Measurements from ENCODE around the gene UBE2E1.
"Not testable (repeated sequence)": the region's sequence is repeated elsewhere in the genome, so short reads cannot be mapped to it uniquely, and the experiment has no call there.

UBE2E1 gene

DNA sequence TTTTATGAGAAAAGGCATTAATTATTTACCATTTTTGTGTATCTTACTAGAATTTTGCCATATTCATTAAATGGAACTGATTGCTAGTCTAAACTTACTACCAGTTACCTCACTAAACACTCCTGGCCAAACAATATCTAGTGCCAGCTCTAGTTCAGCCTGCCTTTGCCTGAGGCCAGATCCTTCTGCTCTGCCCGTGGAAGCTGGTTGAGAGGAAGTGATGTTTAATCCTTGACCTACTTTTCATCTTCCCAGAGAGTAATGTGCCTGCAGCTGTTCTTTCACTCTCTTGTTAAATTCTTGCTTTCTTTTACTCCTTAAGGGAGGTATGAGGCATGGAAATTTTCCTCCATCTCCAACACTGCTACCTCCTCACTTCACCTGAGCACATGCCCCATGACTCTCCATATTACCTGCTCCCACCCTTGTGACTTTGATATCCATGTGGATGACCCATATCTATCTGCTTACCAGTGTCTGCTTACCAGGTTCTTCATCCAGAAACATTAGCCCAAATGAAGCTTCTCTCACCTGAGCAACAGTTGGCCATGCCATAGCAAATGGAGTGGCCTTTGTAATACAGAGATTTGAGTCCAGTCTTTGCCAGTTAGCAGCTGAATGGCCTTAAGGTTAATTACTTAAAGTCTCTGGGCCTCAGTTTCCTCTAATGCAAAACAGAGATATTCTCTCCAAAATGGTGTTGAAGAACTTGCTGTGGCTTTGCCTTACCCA lies 53.4 kb downstream of the UBE2E1 start:
- no peak for DNase-seq

DNA sequence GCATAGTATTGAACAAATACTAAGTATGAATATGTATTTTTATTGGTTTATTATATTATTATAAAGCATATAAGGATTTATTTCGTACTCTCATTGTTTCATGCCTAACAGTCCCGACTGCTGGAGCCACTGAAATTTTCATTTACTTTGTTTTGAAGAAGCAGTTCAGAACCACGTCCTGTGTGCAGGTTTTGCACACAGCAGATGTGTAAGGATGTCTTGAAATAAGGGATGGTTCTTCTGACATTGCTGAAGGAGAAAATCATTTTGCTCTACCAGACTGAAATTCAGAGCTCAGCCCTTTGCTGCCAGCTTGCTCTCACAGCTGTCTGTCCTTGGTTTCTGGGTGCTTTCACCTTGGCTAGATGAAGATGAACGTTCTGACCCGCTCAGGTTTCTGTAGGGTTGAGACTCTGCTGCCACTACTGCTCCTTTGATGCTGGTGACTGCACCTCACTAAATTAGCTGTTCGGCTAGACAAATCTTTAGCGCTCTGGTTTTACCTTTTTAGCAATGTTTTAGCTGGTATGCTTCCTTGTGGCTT lies 54.2 kb downstream of the UBE2E1 start:
- no peak for DNase-seq

DNA sequence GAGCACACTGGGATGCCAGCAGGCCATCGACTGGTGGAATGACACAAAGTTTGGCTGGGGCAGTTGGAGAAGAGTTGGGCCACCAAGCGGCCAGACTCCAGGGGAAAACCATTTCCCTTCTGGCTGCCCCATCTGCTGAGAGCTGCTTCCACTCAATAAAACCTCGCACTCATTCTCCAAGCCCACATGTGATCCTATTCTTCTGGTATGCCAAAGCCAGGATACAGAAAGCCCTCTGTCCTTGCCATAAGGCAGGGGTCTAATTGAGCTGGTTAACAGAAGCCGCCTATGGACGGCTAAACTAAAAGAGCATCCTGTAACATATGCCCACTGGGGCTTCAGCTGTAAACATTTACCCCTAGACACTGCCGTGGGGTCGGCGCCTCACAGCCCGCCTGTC lies 55.9 kb downstream of the UBE2E1 start:
- DNase-seq = no peak

DNA sequence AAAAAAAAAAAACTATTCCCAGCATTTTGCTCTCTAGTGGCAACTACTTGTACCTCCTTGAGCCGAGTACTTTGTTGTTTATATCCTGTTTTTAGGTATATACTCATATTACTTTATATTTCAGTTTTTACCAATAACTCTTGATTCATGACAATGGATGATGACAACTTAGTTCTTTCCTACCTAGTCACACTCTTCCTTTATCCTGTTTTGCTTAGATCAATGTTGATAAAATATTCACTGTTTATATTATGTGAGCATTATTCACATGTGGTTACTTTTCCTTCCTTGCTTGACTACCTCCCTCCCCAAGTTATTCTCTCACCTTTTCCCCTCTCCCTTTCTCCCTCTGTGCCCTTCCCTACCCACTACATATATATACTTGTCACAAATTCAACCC lies 57.3 kb downstream of the UBE2E1 start:
- DNase-seq = no peak

DNA sequence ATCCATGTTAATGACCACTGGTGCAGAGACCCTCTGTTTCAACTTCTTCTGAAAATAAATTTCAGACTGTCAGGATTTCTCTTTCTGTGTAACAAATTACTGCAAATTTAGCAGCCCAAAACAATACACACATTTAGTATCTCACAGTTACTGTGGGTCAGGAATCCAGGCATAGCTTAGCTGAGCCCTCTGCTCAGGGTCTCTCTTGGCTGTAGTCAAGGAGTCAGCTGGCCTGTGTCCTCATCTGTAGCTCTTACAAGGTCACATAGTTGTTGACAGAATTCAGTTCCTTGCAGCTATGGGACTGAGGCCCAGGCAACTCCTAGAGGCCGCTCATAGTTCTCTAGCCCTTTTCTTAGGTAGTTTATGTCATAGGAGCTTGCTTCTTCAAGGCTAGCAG lies 59.2 kb downstream of the UBE2E1 start:
- no peak for DNase-seq

DNA sequence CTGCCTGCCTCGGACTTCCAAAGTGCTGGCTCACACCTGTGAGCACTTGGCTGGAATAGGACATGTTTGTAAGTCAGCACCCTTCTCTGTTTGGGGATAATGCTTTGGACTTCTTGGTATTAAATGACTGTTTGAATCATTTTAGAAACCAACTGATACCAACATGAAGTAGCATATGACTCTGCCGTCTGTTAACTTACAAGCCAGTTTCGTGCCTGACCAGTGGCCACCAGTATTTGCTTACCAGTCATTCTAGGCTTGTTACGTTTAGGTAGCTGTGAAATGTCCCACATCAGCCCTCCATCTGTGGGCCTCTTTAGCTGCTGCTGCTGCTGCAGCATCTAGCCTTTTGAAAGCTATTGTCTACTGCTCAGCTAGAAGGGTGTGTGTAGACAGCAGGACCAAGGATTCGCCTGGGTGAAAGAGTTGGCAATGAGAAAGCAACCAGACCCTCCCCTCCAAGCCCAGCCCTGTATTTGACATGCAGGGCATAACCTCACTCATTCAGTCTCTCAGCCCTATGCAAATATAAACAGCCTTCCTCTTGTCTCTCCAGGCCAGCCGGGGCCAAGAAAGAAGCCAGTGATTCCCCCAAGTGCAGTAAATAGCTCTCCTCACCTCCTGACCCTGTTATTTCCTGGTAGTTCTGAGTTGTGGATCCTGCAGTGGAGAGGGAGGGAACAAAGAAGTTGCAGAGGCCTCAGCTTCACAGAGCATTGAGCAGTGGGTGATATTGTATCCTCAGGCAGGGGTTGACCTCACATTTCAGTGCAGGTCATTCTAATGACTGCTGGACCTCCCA lies 60.0 kb downstream of the UBE2E1 start:
- DNase-seq = no peak

- no peak for DNase-seq
These were observed 61.6 kb downstream of the UBE2E1 start for GRCh38 chr3:23867400-23867799.

DNA sequence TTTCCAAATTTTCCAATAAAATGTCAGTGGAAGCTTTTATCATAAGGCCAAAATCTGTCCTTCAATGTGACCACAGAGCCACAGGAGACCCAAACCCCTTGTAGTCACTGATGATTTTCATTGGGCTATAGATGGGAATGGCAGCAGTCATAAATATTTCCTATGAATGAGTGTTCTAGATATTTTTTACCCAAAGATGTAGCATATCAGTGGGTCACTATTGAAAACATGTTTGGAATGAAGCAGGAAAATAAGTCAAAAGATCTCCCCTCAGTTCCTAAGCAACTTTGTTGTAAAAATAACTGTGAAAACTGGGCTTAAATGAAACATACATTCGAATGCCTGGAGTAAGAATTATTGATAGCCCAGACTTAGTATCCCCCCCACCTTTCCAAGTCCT lies 62.1 kb downstream of the UBE2E1 start:
- DNase-seq = no peak

- no peak for DNase-seq
These were observed 64.4 kb downstream of the UBE2E1 start for GRCh38 chr3:23869977-23870662.

GRCh38 chr3:23870663-23871043 lies 64.9 kb downstream of the UBE2E1 start:
- DNase-seq = not testable (repeated sequence)

GRCh38 chr3:23871361-23871760 lies 65.6 kb downstream of the UBE2E1 start:
- DNase-seq = not testable (repeated sequence)

GRCh38 chr3:23872330-23872729 lies 66.6 kb downstream of the UBE2E1 start:
- DNase-seq = no peak

DNA sequence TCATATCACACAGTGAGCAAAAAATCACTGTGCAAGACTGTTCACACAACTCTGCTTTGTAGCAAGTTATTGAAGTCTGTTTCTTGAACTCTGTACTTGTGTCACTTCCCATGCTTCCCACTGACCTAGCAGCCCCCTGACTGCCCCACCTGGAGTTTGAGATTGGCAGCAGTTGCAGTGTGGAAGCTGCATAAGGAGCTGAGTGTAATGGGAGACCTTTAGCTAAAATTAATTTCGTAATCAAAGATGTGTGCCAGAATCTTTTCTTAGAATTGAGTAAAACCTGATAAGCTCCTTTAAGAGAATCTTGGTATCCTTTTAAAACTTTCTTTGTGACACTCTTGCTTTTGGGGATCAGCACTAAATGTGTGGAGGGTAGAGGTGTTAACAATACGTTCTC lies 68.2 kb downstream of the UBE2E1 start:
- DNase-seq = no peak

DNA sequence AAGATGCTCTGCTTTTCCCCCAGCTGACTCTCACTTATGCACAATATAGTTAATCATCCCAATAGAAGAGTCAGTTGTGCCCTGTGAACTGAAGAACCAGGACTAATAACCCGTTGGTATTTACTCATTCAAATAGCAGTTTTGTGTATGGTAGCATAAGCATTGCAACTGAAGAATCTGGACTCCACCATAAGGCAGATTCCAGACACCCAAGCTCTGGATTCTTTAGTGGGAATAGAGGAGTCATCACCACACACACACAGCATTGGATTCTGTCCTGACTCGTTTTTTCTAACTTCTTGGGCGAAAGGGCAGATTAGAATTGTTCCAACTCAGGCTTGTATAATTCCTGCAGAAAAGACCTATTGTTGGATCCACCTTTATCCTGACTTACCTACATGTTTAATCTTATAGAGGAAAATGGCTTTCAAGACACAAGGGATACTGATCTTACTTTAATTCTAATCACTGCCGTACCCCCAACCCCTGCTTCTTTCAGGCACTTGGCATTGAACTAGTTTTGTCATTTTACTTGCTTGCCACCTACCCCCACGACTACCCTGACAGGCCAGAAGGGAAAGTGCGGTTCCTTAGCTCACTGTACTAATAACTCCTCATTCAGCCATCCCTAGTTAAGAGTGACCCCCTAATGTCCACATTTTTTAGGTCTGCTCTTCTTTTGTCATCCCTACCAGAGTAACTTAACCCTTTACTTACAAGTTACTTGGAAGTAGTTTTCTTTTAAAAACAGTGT lies 68.8 kb downstream of the UBE2E1 start:
- no peak for DNase-seq

DNA sequence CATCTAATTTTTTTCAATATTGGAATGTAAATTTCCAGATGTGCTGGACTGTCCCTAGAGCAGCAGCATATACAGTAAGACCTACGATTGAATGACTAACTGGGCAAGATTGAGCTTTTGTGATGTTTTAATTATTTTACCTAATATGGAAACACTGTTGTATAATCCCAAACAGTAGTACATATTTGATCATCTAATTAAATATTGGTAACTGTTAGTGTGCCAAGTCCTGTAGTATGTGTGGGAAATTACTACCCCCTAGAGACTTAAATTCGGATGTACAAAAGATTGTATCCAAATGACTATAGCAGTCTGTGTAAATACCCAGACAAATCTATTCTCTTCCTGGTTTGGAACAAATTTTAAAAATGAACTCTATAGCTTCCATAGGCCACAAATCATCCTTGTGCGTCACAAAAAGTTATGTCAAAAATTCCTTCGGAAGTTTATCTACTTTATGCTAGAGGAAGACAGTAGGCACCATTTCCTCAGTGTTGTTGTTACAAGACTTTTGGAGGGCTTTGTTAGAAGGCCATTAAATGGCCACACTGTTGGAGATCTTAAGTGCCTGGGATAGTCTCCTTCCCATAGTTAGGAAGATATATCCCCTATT lies 69.5 kb downstream of the UBE2E1 start:
- no peak for DNase-seq

DNA sequence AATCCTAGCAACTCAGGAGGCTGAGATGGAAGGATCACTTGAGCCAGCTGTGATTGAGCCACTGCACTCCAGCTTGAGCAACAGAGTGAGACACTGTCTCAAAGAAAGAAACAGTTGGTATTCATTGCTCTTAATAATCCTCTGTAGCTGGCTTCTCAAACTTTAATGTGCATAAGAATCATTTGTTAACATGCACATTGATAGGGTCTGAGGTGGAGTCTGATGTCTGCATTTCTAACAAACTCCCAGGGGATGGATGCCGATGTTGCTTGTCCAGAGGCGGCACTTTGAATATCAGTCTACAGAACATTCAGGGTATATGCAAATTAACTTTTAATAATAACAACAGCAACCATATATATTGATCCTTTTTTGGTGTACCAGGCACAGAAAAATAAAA lies 71.2 kb downstream of the UBE2E1 start:
- no peak for DNase-seq

DNA sequence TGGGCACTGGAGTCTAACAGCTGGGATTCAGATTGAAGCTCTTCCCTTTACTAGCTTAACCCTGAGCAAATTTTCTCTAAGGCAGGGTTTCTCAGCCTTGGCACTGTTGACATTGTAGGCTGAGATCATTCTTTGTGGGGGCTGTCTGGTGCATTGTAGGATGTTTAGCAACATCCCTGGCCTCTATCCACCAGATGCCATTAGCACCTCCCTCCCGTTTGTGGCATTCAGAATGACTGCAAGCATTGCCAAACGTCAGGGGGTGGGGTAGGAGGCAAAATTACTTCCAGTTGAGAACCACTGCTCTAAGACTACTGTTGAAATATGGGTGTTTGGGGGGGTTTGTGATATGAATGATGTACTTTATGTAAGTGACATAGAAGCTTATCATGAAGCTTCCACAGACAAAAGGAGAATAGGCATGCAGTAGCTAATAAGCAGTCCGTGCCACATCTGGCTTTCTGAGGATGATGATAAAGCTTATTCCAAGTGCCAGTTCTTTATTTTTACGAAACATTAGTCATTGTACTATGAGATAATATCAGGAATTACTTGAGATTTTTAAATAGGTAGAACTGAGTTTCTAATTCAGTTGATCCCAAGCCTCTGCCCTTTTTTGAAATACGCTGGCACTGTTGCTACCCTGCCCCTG lies 71.7 kb downstream of the UBE2E1 start:
- DNase-seq = no peak

DNA sequence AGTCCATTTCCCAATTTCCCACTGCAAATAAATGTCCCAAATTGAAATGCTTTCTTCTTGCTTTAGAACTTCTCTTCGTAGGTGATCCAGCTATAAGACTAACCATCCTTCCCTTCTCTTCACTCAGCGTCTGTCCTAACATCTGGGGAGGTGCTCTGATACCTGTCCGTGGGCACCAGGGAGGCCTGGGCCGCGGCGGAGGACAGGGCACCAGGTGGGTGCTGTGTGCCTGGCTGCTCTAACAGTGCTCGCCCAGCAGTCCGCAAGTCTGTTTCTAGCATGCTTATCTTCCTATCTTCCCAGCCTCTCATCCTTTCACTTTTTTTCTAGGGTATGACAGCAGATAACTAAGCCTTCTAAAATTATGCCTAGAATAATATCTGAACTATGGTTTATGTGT lies 73.7 kb downstream of the UBE2E1 start:
- no peak for DNase-seq

DNA sequence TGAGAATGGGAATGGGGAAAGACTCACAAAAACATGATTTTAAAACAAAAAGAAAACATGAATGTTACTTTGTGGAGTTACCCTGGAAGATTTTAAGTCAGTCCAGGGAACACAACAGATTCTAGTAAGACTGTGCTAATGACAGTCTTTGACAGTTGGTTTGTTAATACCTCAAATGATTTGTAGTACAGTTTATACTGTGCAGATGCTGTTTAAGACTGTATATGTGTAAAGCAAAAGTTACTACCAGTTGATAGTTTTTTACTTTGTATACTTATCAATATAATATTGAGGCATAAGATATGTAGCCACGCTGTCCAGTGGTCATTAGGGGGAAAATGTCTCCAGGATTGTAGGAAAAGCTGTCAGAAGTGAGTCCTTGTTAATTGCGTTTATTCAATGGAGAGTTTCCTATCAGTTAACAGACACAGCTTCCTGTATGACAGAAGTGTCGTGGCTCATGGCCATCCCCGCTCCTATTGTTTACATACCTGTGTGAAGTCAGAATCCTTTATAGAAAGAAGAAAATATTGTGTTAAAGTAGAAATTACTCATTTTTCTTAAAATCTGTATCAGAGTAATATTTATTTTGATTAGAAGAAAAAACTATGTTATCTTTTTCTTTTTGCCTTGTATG lies 75.1 kb downstream of the UBE2E1 start:
- no peak for DNase-seq

- DNase-seq = not testable (repeated sequence)
These were observed 76.2 kb downstream of the UBE2E1 start for GRCh38 chr3:23881993-23882392.

DNA sequence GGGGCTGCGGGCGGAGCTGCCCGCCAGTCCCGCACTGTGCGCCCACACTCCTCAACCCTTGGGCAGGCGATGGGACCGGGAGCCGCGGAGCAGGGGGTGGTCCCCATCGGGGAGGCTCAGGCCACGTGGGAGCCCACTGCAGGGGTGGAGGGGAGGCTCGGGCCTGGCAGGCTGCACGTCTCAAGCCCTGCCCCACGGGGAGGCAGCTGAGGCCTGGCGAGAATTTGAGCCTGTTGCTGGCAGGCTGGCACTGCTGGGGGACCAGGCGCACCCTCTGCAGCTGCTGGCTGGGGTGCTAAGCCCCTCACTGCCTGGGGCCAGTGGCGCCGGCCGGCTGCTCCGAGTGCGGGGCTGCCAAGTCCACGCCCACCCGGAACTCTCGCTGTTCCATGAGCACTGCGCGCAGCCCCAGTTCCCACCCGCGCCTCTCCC lies 76.7 kb downstream of the UBE2E1 start:
- no peak for DNase-seq

Measured in right forelimb (tissue), 1 donor.